Smooth muscle cell (in vitro differentiated cells): ENCODE results near the gene FH. TPM values are rescaled to one million over a fixed set of nuclear protein-coding genes. Genes with fewer than 3 reads are reported as not detected.

Experiments used
- DNase-seq: peaks from one replicate; lab custom pipeline; 2025; ENCODE audit not compliant: unreplicated experiment; lab: John Stamatoyannopoulos, UW
- H2AFZ ChIP-seq: fragments of 200-600 bp; sonication (generic); 2 replicates; pipeline ENCODE4 v1.6.0; 2016; ENCODE audit warnings: antibody characterized with exemption, low read depth, mild to moderate bottlenecking
- H3F3A ChIP-seq: fragments of 200-600 bp; sonication (generic); 2 replicates; pipeline ENCODE4 v1.6.0; 2017; ENCODE audit warnings: antibody characterized with exemption, low read depth
- H3K27ac ChIP-seq: fragments of 200-600 bp; sonication (generic); 2 replicates; pipeline ENCODE4 v1.5.1; 2016; ENCODE audit warnings: low read depth, mild to moderate bottlenecking
- H3K27me3 ChIP-seq: fragments of 200-600 bp; sonication (generic); 2 replicates; pipeline ENCODE4 v1.6.1; 2016; ENCODE audit warnings: low read depth, mild to moderate bottlenecking
- H3K36me3 ChIP-seq: fragments of 200-600 bp; sonication (generic); 2 replicates; pipeline ENCODE4 v1.5.1; 2016; ENCODE audit warnings: low read depth
- H3K4me1 ChIP-seq: fragments of 200-600 bp; sonication (generic); 2 replicates; pipeline ENCODE4 v1.5.1; 2016; ENCODE audit warnings: low read depth
- H3K4me2 ChIP-seq: fragments of 200-600 bp; sonication (generic); 2 replicates; pipeline ENCODE4 v1.6.0; 2016; ENCODE audit warnings: mild to moderate bottlenecking
- H3K4me3 ChIP-seq: fragments of 200-600 bp; sonication (generic); 2 replicates; pipeline ENCODE4 v1.5.1; 2016; ENCODE audit warnings: mild to moderate bottlenecking
- H3K79me2 ChIP-seq: fragments of 200-600 bp; sonication (generic); 2 replicates; pipeline ENCODE4 v1.6.0; 2016; ENCODE audit warnings: low read depth, mild to moderate bottlenecking
- H3K9ac ChIP-seq: fragments of 200-600 bp; sonication (generic); 2 replicates; pipeline ENCODE4 v1.6.0; 2016; ENCODE audit warnings: low read depth
- H3K9me3 ChIP-seq: fragments of 200-600 bp; sonication (generic); replicated peaks from 2 replicates; pipeline ENCODE4 v1.5.1; 2016; ENCODE audit warnings: low read depth
- H4K20me1 ChIP-seq: fragments of 200-600 bp; sonication (generic); 2 replicates; pipeline ENCODE4 v1.6.0; 2016; ENCODE audit warnings: low read depth
- CTCF ChIP-seq: fragments of 200-600 bp; sonication (generic); IDR thresholded peaks from 2 replicates; pipeline ENCODE4 v1.5.1; 2017; ENCODE audit warnings: borderline replicate concordance, mild to moderate bottlenecking, antibody characterized with exemption; ENCODE audit not compliant: insufficient read depth, poor library complexity, severe bottlenecking
- WGBS: methylation state at CpG from one replicate; pipeline ENCODE4 v1.1.7; 2016; ENCODE audit warnings: low lambda C conversion rate; 5-methylcytosine and 5-hydroxymethylcytosine counted together
- polyA plus RNA-seq: library from polyadenylated mRNA; unstranded; fragments of >200 nt; fragmentation: Nextera tagmentation; extraction: Ambion mirVana; gene quantifications from 2 replicates; pipeline ENCODE4 v1.2.1, GENCODE V29; 2016
- total RNA-seq: library from RNA; depleted of rRNA; stranded (reverse); fragments of >200 nt; gene quantifications from 2 replicates; pipeline ENCODE4 v1.2.3, GENCODE V29; 2014

Gene FH
- total and polyA plus RNA-seq, 2 experiments from 2014 or later: 53.1 to 57.7 TPM

GRCh38 chr1:241470361-241470760, 49.2 kb downstream of the FH start:
- Histone ChIP-seq H3K27ac (no peak overlapping the region), H3K79me2 (no peaks in the 10 kb centered on the region), H3K36me3 (no peaks in the 10 kb centered on the region), H4K20me1 (no peaks in the 10 kb centered on the region), H3K27me3 (no peaks in the 10 kb centered on the region), H3K9ac (no peak overlapping the region), H2AFZ (no peak overlapping the region), H3F3A (no peaks in the 10 kb centered on the region), H3K4me2 (no peak overlapping the region), H3K4me3 (no peak overlapping the region), H3K9me3 (no peaks in the 10 kb centered on the region), H3K4me1 (no peaks in the 10 kb centered on the region)
- DNase-seq: no peak
- WGBS: 89% methylated on average over 3 of the region's 3 CpGs
- TF ChIP-seq CTCF: no peak

- H3K9ac ChIP-seq: no peak overlapping the region
- TF ChIP-seq CTCF: no peak
Observed at GRCh38 chr1:241465673-241466072, 53.9 kb downstream of the FH start.

GRCh38 chr1:241464985-241465384, 54.6 kb downstream of the FH start:
- DNase-seq: no peak
- Histone ChIP-seq H3K79me2 (no peaks in the 10 kb centered on the region), H2AFZ (no peak overlapping the region), H3F3A (no peaks in the 10 kb centered on the region), H3K9ac (no peak overlapping the region), H3K36me3 (no peaks in the 10 kb centered on the region), H3K4me3 (no peak overlapping the region), H3K27me3 (no peaks in the 10 kb centered on the region), H4K20me1 (no peaks in the 10 kb centered on the region), H3K4me1 (no peaks in the 10 kb centered on the region), H3K4me2 (no peak overlapping the region), H3K9me3 (no peaks in the 10 kb centered on the region), H3K27ac (no peak overlapping the region)
- WGBS: 89% methylated on average over 4 of the region's 4 CpGs
- no peak for TF ChIP-seq CTCF

More at GRCh38 chr1:241465673-241466072, 53.9 kb downstream of the FH start:
- H4K20me1 ChIP-seq: no peaks in the 10 kb centered on the region
- H2AFZ ChIP-seq: no peak overlapping the region
- H3K9me3 ChIP-seq: no peaks in the 10 kb centered on the region
- 91% methylated on average over 8 of the region's 8 CpGs for WGBS
- H3K4me3 ChIP-seq: no peak overlapping the region
- H3K79me2 ChIP-seq: no peaks in the 10 kb centered on the region
- no peak for DNase-seq
- no peak overlapping the region for H3K4me2 ChIP-seq
- no peaks in the 10 kb centered on the region for H3F3A ChIP-seq
- no peaks in the 10 kb centered on the region for H3K27me3 ChIP-seq
- no peaks in the 10 kb centered on the region for H3K4me1 ChIP-seq
- no peaks in the 10 kb centered on the region for H3K36me3 ChIP-seq
- H3K27ac ChIP-seq: no peak overlapping the region

GRCh38 chr1:241462391-241462790, 57.2 kb downstream of the FH start:
- no peaks in the 10 kb centered on the region for H4K20me1 ChIP-seq
- H3K79me2 ChIP-seq: no peaks in the 10 kb centered on the region
- no peaks in the 10 kb centered on the region for H3K4me1 ChIP-seq
- no peak overlapping the region for H2AFZ ChIP-seq
- DNase-seq: no peak
- TF ChIP-seq CTCF: no peak
- no peaks in the 10 kb centered on the region for H3F3A ChIP-seq
- H3K4me2 ChIP-seq: no peak overlapping the region
- H3K36me3 ChIP-seq: no peaks in the 10 kb centered on the region
- no peak overlapping the region for H3K4me3 ChIP-seq
- no peak overlapping the region for H3K9ac ChIP-seq
- no peaks in the 10 kb centered on the region for H3K9me3 ChIP-seq
- WGBS: 69% methylated on average over 2 of the region's 2 CpGs
- H3K27me3 ChIP-seq: no peaks in the 10 kb centered on the region
- H3K27ac ChIP-seq: no peak overlapping the region
